Activated CD4-positive, alpha-beta T cell treated with anti-CD3 and anti-CD28 coated beads for 24 hours (primary cell): ENCODE measurements around the gene COX19.
"Not testable (repeated sequence)": the region's sequence is repeated elsewhere in the genome, so short reads cannot be mapped to it uniquely, and the experiment has no call there.

Experiments
- DNase-seq, 2 donors: peaks; one replicate each; pipeline ENCODE4 v3.0.0-alpha.2; 2020; ENCODE audit warnings: low read depth in 2 of 2

Gene COX19

DNA sequence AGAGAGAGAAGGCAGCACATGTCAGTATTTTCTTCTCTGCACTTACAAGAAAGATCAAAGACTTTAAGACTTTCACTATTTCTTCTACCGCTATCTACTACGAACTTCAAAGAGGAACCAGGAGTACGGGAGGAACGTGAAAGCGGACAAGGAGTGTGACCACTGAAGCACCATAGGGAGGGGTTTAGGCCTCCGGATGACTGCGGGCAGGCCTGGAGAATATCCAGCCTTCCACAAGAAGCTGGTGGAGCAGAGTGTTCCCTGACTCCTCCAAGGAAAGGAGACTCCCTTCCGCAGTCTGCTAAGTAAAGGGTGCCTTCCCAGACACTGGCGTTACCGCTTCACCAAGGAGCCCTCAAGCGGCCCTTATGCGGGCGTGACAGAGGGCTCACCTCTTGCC is 14.4 kb downstream of the COX19 start:
- DNase-seq, result not testable (repeated sequence)

GRCh38 chr7:960269-960871 is 15.0 kb downstream of the COX19 start:
- DNase-seq, result no peak

DNA sequence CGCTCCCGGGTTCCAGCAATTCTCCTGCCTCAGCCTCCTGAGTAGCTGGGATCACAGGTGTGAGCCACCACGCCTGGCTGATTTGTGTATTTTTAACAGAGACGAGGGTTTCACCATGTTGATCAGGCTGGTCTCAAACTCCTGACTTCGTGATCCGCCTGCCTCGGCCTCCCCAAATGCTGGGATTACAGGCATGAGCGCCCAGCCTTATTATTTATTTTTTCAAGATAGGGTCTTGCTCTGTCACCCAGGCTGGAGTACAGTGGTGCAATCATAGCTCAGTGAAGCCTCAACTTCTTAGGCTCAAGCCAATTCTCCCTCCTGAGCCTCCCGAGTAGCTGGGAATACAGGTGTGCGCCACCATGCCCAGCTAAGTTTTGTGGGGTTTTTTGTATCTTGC is 15.6 kb downstream of the COX19 start:
- not testable (repeated sequence) for DNase-seq

DNA sequence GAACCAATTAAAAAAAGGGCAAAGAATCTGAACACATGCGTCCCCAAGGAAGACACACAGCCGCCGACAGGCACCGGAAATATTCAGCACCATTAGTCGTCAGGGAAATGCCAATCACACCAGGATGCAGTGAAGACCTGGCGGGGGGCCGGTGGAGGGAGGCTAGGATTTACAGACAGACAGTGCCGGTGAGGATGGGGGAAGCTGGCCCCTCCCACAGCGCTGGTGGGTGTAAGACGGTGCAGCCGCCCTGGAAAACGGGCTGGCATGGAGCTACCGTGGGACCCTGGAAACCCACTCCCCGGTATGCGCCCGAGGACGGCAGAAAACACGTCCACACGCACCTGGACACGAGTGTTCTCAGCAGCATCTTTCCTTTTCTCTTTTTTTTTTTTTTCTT is 16.1 kb downstream of the COX19 start:
- no peak for DNase-seq

- DNase-seq, result no peak
These were observed 16.8 kb downstream of the COX19 start for GRCh38 chr7:958221-959200.

- DNase-seq, result no peak
These were observed 17.7 kb downstream of the COX19 start for GRCh38 chr7:957418-958220.

DNA sequence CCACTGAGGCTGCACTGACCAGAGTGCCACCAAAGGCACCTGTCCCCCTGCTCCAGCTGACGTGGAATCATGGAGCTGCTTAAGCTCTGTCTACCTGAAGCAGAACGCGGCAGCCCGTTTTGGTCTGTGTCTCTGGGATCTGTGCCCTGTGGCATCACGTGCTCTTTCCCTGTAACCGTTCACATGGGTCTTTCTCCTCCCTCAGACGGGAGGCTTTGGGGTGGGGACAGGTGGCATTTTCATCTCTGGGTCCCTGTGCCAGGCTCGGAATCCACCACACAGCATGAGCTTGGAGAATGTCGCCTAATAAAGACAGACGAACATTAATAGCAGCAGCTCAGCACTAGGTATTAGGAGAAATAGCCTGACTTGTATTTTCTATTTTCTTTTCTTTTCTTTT is 19.3 kb downstream of the COX19 start:
- no peak for DNase-seq

- peak; percentile 42 to 47 for DNase-seq
These were observed 20.8 kb downstream of the COX19 start, which contains the start of gene ADAP1 for GRCh38 chr7:954330-955238. TSS of gene ADAP1 (minus strand) at chr7:954680. CDS start at chr7:954477, 203 bp downstream.

GRCh38 chr7:953547-954327 is 21.6 kb downstream of the COX19 start:
- DNase-seq, result no peak

DNA sequence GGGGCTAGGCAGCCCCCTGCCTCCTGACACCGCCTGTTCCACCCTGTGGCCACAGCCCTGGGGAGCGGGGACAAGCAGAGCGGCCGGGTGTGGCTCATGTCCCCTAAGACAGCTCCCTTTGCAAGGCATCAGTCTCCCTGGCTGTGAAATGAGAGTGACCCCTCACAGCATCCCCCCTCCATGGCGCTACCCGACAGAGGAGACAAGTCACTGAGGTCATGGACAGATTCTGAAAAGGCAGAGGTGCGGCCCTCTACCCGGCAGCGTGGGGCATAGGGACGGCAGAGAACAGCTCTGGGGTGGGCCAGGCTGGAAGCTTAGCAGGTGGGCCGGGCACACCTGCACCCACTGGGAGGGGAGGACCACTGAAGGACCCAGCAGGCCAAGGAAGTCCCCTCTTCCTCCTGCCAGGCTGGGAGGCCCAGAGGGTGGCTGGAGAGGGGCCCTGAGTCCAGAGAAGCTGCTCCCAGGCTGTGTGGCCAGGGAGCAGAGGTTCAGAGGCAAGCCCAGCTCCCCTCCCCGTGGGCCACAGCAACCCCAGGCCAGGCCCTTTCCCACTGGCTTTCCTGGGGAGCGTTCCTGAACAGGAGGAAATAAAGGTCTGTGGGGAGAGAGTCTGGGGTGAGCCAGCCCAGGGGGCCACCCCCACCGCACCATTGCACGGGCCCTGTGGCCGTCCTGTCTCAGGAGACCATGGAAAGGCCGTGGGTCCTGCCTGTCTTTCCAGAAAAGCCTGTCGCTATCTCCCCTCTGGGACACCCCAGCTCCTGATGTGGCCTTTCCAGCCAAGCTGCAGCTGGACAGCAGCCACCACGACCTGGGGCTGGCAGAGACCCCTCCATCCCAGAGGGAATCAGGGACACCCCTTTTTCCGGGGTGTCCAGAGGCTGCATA is 22.6 kb downstream of the COX19 start:
- no peak for DNase-seq

GRCh38 chr7:951881-952547 is 23.3 kb downstream of the COX19 start:
- no peak for DNase-seq

DNA sequence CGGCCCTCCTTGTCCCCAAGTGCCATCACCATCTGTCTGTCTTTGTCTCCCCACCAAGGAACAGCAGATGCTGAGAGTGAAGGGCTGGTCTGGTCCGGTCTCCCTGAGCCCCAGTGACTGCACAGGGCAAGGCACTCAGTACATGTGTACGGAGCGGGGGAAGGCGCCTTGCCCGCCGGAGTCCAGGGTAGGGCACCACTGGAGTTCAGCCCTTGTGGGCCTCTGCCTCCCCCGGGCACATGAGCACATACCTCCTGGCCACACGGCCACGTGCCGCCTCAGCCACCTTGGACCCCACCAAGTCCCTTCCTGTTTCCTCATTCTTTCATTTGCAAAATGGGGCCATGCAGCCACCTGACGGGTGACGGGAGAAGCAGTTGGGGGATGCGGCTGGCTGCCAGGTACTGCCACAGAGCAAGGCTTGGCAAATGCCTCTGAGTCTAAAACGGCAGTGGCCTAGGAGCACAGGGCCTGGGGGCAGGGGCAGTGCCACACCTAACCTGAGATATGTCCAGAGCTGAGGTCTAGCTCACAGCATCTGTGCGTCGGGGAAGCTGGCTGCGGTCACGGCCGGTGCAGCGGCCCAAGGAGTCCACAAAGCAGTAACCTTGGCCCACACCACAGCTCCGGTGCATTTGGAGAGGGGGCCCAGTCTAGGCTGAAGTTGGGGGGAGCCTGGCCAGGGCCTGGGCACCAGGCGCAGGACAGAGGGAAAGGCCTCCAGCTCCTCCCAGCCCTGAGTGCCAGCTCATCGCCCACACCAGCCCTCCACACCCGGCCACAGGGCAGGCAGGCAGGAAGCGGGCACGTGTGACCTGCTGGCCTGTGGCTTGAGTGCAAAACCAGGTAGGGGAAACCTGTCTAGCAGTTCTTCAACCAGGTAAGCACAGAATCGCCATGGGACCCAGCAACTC is 26.1 kb downstream of the COX19 start:
- DNase-seq, result no peak

DNA sequence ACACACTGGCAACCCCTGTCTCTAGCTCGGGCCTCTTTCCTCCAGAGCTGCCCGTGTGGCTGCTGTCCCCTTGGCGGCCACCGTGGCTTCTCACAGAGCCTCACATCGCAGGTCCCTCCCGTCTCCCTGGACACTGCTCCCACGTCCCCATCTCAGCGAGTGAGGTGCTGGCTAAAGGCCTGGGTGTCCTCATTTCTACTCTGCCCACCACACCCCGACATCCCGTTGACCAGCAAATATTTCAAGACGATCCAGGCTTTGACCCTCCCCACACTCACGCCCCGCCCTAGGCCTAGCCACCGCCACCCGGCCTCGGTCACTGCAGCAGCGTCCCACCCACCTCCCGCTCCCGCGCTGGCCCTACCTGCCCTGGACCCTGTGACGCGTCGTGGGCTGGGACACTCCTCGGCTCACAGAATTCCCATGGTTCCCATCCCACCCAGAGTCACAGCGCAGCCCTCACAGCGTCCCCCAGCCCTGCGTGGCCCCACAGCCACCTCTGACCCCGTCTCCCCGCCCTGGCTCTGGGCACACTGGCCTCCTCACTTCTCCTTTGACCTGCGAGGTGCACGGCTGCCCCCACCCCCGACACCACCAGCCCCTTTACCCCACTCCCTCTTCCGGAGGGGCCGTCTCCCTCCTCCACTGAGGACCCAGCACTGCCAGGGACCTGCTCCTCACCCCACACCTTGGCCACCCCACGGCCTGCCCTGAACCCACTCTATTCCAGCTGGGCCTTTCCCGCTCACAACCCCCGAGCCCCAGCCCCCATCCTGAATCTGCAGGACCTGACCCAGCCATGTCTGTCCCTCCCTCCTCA is 27.7 kb downstream of the COX19 start:
- no peak for DNase-seq

DNA sequence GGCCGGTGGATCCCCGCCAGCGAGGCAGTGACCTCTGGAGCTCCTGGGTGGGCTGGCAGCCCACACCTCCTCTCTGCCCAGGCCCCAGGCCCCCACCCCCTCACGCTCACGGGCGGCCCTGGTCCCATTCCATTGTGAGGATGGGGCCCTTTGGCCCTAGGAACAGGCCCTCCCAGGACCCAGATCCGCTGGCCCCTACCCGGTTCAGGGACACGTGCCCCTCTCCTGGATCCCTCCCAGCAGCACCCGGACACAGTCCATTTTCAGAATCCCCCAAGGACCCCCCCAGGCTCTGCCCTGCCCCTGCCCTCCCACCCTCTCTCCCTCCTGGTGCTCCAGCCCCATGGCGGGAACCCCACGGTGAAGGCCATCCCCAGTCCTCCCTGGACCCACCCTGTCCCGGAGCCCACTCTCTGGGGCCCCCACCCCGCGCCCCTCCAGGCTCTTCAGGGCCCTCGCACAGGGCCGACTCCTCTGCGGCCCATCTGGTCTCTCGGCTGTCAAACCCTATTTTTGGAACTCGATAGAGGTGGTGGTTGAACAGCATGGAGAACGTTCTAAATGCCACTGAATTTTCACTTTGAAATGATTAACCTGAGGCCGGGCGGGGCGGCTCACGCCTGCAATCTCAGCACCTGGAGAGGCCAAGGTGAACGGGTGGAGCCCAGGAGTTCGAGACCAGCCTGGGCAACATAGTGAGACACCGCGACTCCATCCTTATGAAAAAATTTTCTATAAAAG is 28.9 kb downstream of the COX19 start:
- DNase-seq, result no peak

GRCh38 chr7:945556-946255 is 29.6 kb downstream of the COX19 start:
- DNase-seq, result no peak
